Neural progenitor cell (in vitro differentiated cells): Measurements from ENCODE around the gene OR10J4. TPM values are rescaled to one million over a fixed set of nuclear protein-coding genes. Genes with fewer than 3 reads are reported as not detected.

Experiments used
- DNase-seq: peaks from one replicate; pipeline ENCODE4 v3.0.0-alpha.2; 2016; ENCODE audit warnings: low spot score
- H2AFZ ChIP-seq: fragments of 200-600 bp; sonication (generic); replicated peaks from 2 replicates; pipeline ENCODE4 v1.6.1; 2016; ENCODE audit warnings: antibody characterized with exemption
- H3F3A ChIP-seq: fragments of 200-600 bp; sonication (generic); 2 replicates; pipeline ENCODE4 v1.6.1; 2016; ENCODE audit warnings: antibody characterized with exemption, low read depth
- H3K27ac ChIP-seq: fragments of 200-600 bp; sonication (generic); 2 replicates; pipeline ENCODE4 v1.5.1; 2016; ENCODE audit warnings: mild to moderate bottlenecking
- H3K27me3 ChIP-seq: fragments of 200-600 bp; sonication (generic); 2 replicates; pipeline ENCODE4 v1.6.1; 2016; ENCODE audit warnings: mild to moderate bottlenecking, moderate library complexity
- H3K36me3 ChIP-seq: fragments of 200-600 bp; sonication (generic); 2 replicates; pipeline ENCODE4 v1.5.1; 2016
- H3K4me1 ChIP-seq: fragments of 200-600 bp; sonication (generic); 2 replicates; pipeline ENCODE4 v1.6.1; 2016; ENCODE audit warnings: mixed run types
- H3K4me2 ChIP-seq: fragments of 200-600 bp; sonication (generic); 2 replicates; pipeline ENCODE4 v1.6.1; 2016
- H3K4me3 ChIP-seq: fragments of 200-600 bp; sonication (generic); 2 replicates; pipeline ENCODE4 v1.5.1; 2016
- H3K79me2 ChIP-seq: fragments of 200-600 bp; sonication (generic); 2 replicates; pipeline ENCODE4 v1.6.1; 2016; ENCODE audit warnings: low read depth
- H3K9ac ChIP-seq: fragments of 200-600 bp; sonication (generic); 2 replicates; pipeline ENCODE4 v1.6.1; 2016
- H3K9me3 ChIP-seq: fragments of 200-600 bp; sonication (generic); 2 replicates; pipeline ENCODE4 v1.5.1; 2016; ENCODE audit warnings: low read depth
- H4K20me1 ChIP-seq: fragments of 200-600 bp; sonication (generic); 2 replicates; pipeline ENCODE4 v1.6.1; 2016; ENCODE audit warnings: low read depth
- H3K27ac Mint-ChIP-seq: 3 replicates; pipeline ENCODE4 v1.8.0; 2021; ENCODE audit warnings: mixed read lengths
- H3K27me3 Mint-ChIP-seq: 2 replicates; pipeline ENCODE4 v1.8.0; 2022; ENCODE audit warnings: low read depth, mild to moderate bottlenecking, inconsistent platforms, moderate library complexity, mixed read lengths; ENCODE audit not compliant: insufficient read depth
- H3K36me3 Mint-ChIP-seq: 3 replicates; pipeline ENCODE4 v1.8.0; 2021; ENCODE audit warnings: mixed read lengths
- H3K4me1 Mint-ChIP-seq: 3 replicates; pipeline ENCODE4 v1.8.0; 2021; ENCODE audit warnings: mixed read lengths
- H3K4me3 Mint-ChIP-seq: 3 replicates; pipeline ENCODE4 v1.8.0; 2021; ENCODE audit warnings: mild to moderate bottlenecking, moderate library complexity, mixed read lengths
- H3K9me3 Mint-ChIP-seq: 3 replicates; pipeline ENCODE4 v1.8.0; 2020; ENCODE audit warnings: mixed read lengths
- CTCF ChIP-seq: fragments of 200-600 bp; sonication (generic); IDR thresholded peaks from 2 replicates; pipeline ENCODE4 v1.5.1; 2017; ENCODE audit warnings: antibody characterized with exemption, mild to moderate bottlenecking
- EZH2 ChIP-seq: fragments of 200-600 bp; sonication (generic); IDR thresholded peaks from 2 replicates; pipeline ENCODE4 v1.6.1; 2017; ENCODE audit warnings: antibody characterized with exemption, mild to moderate bottlenecking, moderate library complexity
- EZH2phosphoT487 ChIP-seq: fragments of 200-600 bp; sonication (generic); IDR thresholded peaks from 2 replicates; pipeline ENCODE4 v1.6.1; 2017; ENCODE audit warnings: antibody characterized with exemption
- total RNA-seq: library from RNA; depleted of rRNA; stranded (reverse); fragments of >200 nt; gene quantifications from 2 replicates; pipeline ENCODE4 v1.2.3, GENCODE V29; 2015; ENCODE audit warnings: low replicate concordance

The OR10J4 gene
- total RNA-seq, 1 donor from 2014 or later = not detected

- H3K36me3 Mint-ChIP-seq = no peaks in the 10 kb centered on the region
- H3K4me2 ChIP-seq = no peak overlapping the region
- H2AFZ ChIP-seq = no peak overlapping the region
- no peak overlapping the region for H3K4me3 ChIP-seq
- no peak overlapping the region for H3K4me3 Mint-ChIP-seq
- no peak overlapping the region for H3K27ac Mint-ChIP-seq
- no peak for DNase-seq
- peaks cover 24% of the 10 kb centered on the region for H3K9me3 ChIP-seq
- no peaks in the 10 kb centered on the region for H3K9me3 Mint-ChIP-seq
- no peaks in the 10 kb centered on the region for H3K27me3 Mint-ChIP-seq
- H3F3A ChIP-seq = no peaks in the 10 kb centered on the region
- no peak for TF ChIP-seq EZH2
- no peak for TF ChIP-seq EZH2phosphoT487
- no peak for TF ChIP-seq CTCF
- no peaks in the 10 kb centered on the region for H4K20me1 ChIP-seq
- no peaks in the 10 kb centered on the region for H3K36me3 ChIP-seq
- no peak overlapping the region for H3K9ac ChIP-seq
- no peaks in the 10 kb centered on the region for H3K27me3 ChIP-seq
- no peak overlapping the region for H3K27ac ChIP-seq
- H3K4me1 Mint-ChIP-seq = no peaks in the 10 kb centered on the region
- no peaks in the 10 kb centered on the region for H3K79me2 ChIP-seq
- no peaks in the 10 kb centered on the region for H3K4me1 ChIP-seq
Observed at GRCh38 chr1:159468321-159468720, 36.3 kb downstream of the OR10J4 start.

- H3K36me3 Mint-ChIP-seq = no peaks in the 10 kb centered on the region
- Histone ChIP-seq H3K9ac (no peak overlapping the region), H2AFZ (no peak overlapping the region), H3K4me2 (no peak overlapping the region), H3K4me3 (no peak overlapping the region), H4K20me1 (no peaks in the 10 kb centered on the region), H3K9me3 (peaks cover 20% of the 10 kb centered on the region), H3F3A (no peaks in the 10 kb centered on the region), H3K27me3 (no peaks in the 10 kb centered on the region), H3K36me3 (no peaks in the 10 kb centered on the region), H3K79me2 (no peaks in the 10 kb centered on the region), H3K4me1 (no peaks in the 10 kb centered on the region), H3K27ac (no peak overlapping the region)
- TF ChIP-seq EZH2phosphoT487 = no peak
- no peak for DNase-seq
- H3K4me3 Mint-ChIP-seq = no peak overlapping the region
- H3K27ac Mint-ChIP-seq = no peak overlapping the region
- H3K9me3 Mint-ChIP-seq = no peaks in the 10 kb centered on the region
- H3K27me3 Mint-ChIP-seq = no peaks in the 10 kb centered on the region
- H3K4me1 Mint-ChIP-seq = no peaks in the 10 kb centered on the region
Observed at GRCh38 chr1:159469921-159470533, 38.0 kb downstream of the OR10J4 start.

GRCh38 chr1:159473335-159473734 is 41.3 kb downstream of the OR10J4 start:
- Histone ChIP-seq H3K79me2 (no peaks in the 10 kb centered on the region), H2AFZ (no peak overlapping the region), H4K20me1 (no peaks in the 10 kb centered on the region), H3F3A (no peaks in the 10 kb centered on the region), H3K9ac (no peak overlapping the region), H3K36me3 (no peaks in the 10 kb centered on the region), H3K4me1 (no peaks in the 10 kb centered on the region), H3K9me3 (peaks cover 20% of the 10 kb centered on the region), H3K4me3 (no peak overlapping the region), H3K4me2 (no peak overlapping the region), H3K27ac (no peak overlapping the region), H3K27me3 (no peaks in the 10 kb centered on the region)
- H3K36me3 Mint-ChIP-seq = no peaks in the 10 kb centered on the region
- no peaks in the 10 kb centered on the region for H3K4me1 Mint-ChIP-seq
- TF ChIP-seq EZH2phosphoT487 = no peak
- no peaks in the 10 kb centered on the region for H3K27me3 Mint-ChIP-seq
- no peak overlapping the region for H3K27ac Mint-ChIP-seq
- H3K4me3 Mint-ChIP-seq = no peak overlapping the region
- no peaks in the 10 kb centered on the region for H3K9me3 Mint-ChIP-seq
- no peak for DNase-seq

GRCh38 chr1:159474926-159475325 is 42.9 kb downstream of the OR10J4 start:
- Histone ChIP-seq H4K20me1 (no peaks in the 10 kb centered on the region), H2AFZ (no peak overlapping the region), H3K4me2 (no peak overlapping the region), H3K9me3 (peaks cover 15% of the 10 kb centered on the region), H3K36me3 (no peaks in the 10 kb centered on the region), H3F3A (no peaks in the 10 kb centered on the region), H3K9ac (no peak overlapping the region), H3K27ac (no peak overlapping the region), H3K4me3 (no peak overlapping the region), H3K79me2 (no peaks in the 10 kb centered on the region), H3K27me3 (no peaks in the 10 kb centered on the region), H3K4me1 (no peaks in the 10 kb centered on the region)
- H3K27ac Mint-ChIP-seq = no peak overlapping the region
- H3K4me3 Mint-ChIP-seq = no peak overlapping the region
- no peaks in the 10 kb centered on the region for H3K4me1 Mint-ChIP-seq
- no peaks in the 10 kb centered on the region for H3K36me3 Mint-ChIP-seq
- no peaks in the 10 kb centered on the region for H3K27me3 Mint-ChIP-seq
- no peaks in the 10 kb centered on the region for H3K9me3 Mint-ChIP-seq
- no peak for DNase-seq
- no peak for TF ChIP-seq CTCF
- TF ChIP-seq EZH2 = no peak
- no peak for TF ChIP-seq EZH2phosphoT487

Other genes with a start within 250 kb of the OR10J4 start
- 0.74 TPM in 1 of 2 replicates, not detected in the other for gene ACKR1, start 227.3 kb upstream of the OR10J4 start, total RNA-seq
- not detected in 2 replicates for gene FCER1A, start 129.9 kb upstream of the OR10J4 start, total RNA-seq
- not detected in 2 replicates for gene OR10J1, start 7.5 kb downstream of the OR10J4 start, total RNA-seq
- not detected in 2 replicates for gene OR10J5, start 103.8 kb downstream of the OR10J4 start, total RNA-seq
- gene APCS, start 155.6 kb downstream of the OR10J4 start, total RNA-seq = not detected in 2 replicates